Right ventricle myocardium inferior (tissue), 1 donor: ENCODE data around the gene CAPRIN2. TPM values are rescaled to one million over a fixed set of nuclear protein-coding genes. Genes with fewer than 3 reads are reported as not detected.
A peak's percentile ranks its signal among the peaks of the same experiment; 100 is the strongest.

Experiments
- ATAC-seq: fragments of 200-7000 bp; cut with Tn5 transposase; one replicate; pipeline ENCODE4 v1.9.1; 2020; ENCODE audit warnings: mild to moderate bottlenecking, moderate library complexity
- DNase-seq: peaks from one replicate; pipeline ENCODE4 v3.0.0; 2021; ENCODE audit errors: missing footprints
- intact Hi-C: fragments of 100-400 bp; cut with DNase I; formaldehyde crosslinking; loops from one replicate; pipeline ENCODE4 v1.11.0; 2022
- total RNA-seq: library from RNA; stranded (reverse); fragmentation: NEBNext Ultra II Directional; extraction: Animal tissue kit (Norgen Biotek cat#: 25700); gene quantifications from one replicate; pipeline ENCODE4 v1.2.1, GENCODE V29; 2021
- donor health status: DM: no; HTN: yes; CAD: no; lungs with severe emphysema.

CAPRIN2 gene
- total RNA-seq, 1 donor from 2014 or later: 23.2 TPM

GRCh38 chr12:30779178-30779577 lies 24.4 kb upstream of the CAPRIN2 start:
- DNase-seq (no peak), ATAC-seq (no peak)
- intact Hi-C loops: no loop called here

- no peak for ATAC-seq
- DNase-seq: no peak
Measured at GRCh38 chr12:30774599-30774998, 19.8 kb upstream of the CAPRIN2 start.

DNA sequence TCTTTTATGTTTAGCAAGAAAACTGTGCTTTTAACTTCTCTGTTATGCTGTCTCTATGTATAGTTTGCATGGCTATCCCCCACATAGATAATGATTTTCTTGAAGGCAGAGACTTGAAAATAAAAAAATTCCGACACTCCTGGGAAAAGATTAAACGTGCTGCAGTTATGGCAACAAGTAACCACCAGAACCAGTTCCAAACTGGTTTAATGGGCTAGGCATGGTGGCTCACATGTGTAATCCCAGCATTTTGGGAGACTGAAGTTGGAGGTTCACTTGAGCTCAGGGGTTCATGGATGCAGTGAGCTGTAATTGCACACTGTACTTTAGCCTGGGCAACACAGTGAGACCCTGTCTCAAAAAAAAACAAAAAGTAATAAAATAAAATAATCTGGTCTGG lies 15.1 kb upstream of the CAPRIN2 start:
- DNase-seq (no peak), ATAC-seq (no peak)
- intact Hi-C loops: no loop called here

More at GRCh38 chr12:30774599-30774998, 19.8 kb upstream of the CAPRIN2 start:
- intact Hi-C loops: no loop called here

DNA sequence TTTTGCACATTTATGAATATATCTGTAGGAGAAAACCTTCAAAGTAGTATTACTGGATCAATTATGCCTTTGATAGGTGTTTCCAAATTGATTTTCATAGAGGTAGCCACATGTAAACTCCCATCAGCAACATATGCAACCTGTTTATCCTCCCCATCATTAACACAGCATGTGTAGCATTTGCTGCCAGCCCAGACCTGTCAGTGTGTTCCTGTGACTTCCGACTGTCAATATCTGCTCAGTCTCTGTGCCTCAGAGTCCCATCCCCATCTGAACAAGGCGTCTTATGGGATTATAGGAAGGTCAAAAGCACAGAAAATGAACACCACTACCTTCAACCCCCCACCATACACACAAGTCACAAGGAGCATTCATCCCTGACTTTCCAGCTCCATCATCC lies 9.5 kb upstream of the CAPRIN2 start:
- ATAC-seq: no peak
- intact Hi-C loops: no loop called here
- no peak for DNase-seq

- intact Hi-C loops: no loop called here
- ATAC-seq: no peak
- no peak for DNase-seq
Measured at GRCh38 chr12:30763053-30763452, 8.3 kb upstream of the CAPRIN2 start.

GRCh38 chr12:30761730-30762129 lies 7.0 kb upstream of the CAPRIN2 start:
- DNase-seq (no peak), ATAC-seq (no peak)
- intact Hi-C loops: no loop called here

GRCh38 chr12:30757316-30757715 lies 2.6 kb upstream of the CAPRIN2 start:
- ATAC-seq: no peak
- intact Hi-C loops: no loop called here

GRCh38 chr12:30756074-30756473 lies 1.3 kb upstream of the CAPRIN2 start:
- intact Hi-C loops: no loop called here
- ATAC-seq: no peak
- no peak for DNase-seq

More at GRCh38 chr12:30757316-30757715, 2.6 kb upstream of the CAPRIN2 start:
- no peak for DNase-seq

- ATAC-seq: no peak
- intact Hi-C loops: loop anchor here (2.0 kb wide), 1 partner anchor 61 kb away; the partner anchor contains the start of gene IPO8
- no peak for DNase-seq
Measured at GRCh38 chr12:30755395-30755762, 628 bp upstream of the CAPRIN2 start.

DNA sequence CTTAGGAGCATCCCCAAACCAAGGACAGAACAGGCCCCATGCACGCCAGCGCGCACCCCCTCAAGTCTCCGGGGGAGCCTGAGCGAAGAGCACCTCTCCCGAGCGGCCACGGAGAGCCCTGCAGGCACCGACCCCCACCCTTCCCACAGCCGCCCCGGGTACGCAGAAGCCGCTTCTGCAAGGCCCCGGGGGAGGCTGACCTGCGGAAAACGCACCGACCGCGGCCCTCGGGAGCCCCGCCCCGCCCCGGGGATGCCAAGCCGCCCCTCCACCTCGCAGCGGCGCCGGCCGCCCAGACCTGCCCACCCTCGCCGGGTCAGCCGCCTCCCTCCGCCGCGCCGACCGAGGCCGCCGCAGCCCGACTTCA lies 385 bp downstream of the CAPRIN2 start:
- ATAC-seq: peak; percentile 0
- no peak for DNase-seq
- intact Hi-C loops: loop anchor here (2.0 kb wide), 1 partner anchor 60 kb away; the partner anchor contains the start of gene IPO8

DNA sequence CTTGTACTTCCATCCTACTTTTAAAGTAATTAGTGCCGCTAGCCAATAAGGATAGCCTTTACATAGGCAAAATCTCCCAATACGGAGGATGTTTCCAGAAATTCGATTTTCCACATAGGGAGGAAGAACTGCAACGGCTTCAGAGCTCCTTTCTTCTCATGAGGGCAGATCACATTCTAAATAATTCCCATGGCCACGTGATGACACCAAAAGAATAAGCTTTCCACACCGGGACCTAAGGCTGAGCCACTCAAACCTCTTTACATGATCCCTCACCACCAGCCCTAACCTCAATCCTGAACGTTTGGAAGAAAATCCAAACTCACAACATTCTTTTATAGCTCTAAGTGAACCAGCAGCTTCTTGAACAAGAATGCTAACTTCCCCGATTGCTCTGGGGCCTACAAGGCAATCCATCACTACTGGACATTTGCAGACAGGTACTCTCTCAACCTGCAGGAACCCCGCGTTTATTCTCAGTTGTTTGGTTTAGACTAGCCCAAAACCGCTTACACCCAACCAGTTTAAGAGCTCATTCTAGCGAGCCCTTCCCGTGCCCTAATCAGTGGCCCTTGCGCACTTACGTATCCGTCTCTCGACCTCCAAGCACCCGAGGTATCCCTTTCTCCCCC lies 884 bp downstream of the CAPRIN2 start:
- DNase-seq (no peak), ATAC-seq (no peak)
- intact Hi-C loops: loop anchor here (2.0 kb wide), 1 partner anchor 59 kb away; the partner anchor contains the start of gene IPO8

DNA sequence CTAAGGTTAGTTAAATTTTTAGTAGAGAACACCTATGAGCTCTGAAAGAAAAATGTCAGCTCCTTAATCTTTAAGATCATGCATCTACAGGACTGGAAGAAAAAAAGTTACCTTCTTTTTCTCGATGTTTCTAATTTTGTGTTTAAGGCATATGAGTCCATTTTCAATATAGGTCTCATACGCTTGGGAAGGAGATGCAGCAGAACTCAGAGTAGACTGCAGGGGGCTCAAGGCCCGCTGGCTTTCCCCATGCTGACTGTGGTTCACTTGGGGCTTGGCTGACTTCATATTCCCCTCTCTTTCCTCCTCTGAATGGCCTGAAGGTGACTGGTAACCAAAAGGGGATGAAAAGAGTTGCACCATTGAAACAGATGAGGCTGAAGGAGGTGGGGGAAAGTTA lies 1.5 kb downstream of the CAPRIN2 start:
- no peak for ATAC-seq
- intact Hi-C loops: no loop called here
- DNase-seq: no peak

DNA sequence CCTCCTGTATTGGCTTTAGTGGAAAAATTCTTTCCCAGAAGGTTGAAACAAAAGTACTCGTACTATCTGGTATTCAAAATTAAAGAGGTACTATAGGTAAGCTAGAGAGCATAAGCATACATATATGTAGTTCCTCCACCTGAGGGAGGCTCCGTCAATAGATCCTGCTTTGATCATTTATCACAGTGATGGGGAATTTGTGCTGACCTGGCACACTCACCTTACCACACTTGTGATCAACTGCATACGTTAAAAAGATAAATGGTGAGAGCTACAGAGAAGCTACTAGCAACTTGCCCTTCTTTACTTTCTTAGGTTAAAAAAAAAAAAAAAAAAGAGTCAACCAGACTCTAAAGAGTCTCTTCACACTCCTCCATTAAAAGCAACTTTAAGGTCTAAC lies 2.5 kb downstream of the CAPRIN2 start:
- intact Hi-C loops: no loop called here
- ATAC-seq: no peak
- DNase-seq: no peak

GRCh38 chr12:30748147-30748546 lies 6.6 kb downstream of the CAPRIN2 start:
- DNase-seq (no peak), ATAC-seq (no peak)
- intact Hi-C loops: no loop called here

GRCh38 chr12:30746190-30746589 lies 8.6 kb downstream of the CAPRIN2 start:
- DNase-seq (no peak), ATAC-seq (no peak)
- intact Hi-C loops: no loop called here

DNA sequence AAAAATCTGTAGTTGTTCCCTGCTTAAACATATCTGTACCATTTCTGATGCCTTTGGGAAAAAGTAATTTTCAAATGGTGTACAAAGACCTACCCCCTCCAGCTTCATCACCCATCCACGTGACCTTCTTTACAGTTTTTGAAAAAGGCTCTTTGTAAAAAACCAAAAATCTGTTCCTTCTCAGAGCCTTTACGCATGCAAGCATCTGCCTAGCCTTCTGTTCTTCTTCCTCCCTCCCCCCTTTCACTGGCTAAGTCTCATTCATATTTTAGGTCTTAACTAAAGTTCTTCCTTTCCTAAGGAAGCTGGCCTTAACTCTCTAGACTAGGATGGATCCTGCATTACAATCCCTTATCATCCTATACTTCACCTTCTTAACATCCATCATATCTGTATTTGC lies 10.4 kb downstream of the CAPRIN2 start:
- no peak for DNase-seq
- no peak for ATAC-seq
- intact Hi-C loops: no loop called here

DNA sequence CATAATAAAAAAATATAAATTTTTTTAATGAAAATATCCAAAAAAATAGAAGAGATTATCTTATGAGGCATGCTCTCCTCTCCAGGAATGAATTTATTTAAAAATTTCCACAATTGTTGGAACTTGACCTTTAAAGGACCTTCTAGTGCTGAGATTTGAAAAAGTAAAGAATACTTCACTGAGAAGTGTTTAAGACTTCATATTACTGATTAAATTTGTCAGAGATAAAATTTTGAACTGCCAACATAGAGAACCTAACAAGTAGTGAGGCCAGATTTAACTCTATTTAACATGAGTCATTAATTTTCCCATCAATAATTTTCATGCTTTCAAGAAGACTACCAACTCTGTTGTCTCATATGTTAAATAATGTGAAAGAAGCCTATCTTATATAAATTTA lies 14.5 kb downstream of the CAPRIN2 start:
- intact Hi-C loops: no loop called here
- no peak for DNase-seq
- no peak for ATAC-seq

DNA sequence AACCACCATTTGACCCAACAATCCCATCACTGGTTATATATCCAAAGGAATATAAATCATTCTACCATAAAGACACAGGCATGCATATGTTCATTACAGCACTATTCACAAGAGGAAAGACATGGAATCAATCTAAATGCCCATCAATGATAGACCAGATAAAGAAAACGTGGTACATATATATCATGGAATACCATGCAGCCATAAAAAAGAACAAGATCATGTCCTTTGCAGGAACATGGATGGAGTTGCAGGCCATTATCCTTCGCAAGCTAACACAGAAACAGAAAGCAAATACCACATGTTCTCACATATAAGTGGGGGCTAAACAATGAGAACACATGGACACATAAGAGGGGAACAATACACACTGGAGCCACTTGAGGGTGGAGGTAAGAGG lies 15.7 kb downstream of the CAPRIN2 start:
- intact Hi-C loops: no loop called here
- ATAC-seq: no peak
- DNase-seq: no peak

GRCh38 chr12:30732954-30733637 lies 21.7 kb downstream of the CAPRIN2 start:
- ATAC-seq (no peak), DNase-seq (no peak)
- intact Hi-C loops: no loop called here

DNA sequence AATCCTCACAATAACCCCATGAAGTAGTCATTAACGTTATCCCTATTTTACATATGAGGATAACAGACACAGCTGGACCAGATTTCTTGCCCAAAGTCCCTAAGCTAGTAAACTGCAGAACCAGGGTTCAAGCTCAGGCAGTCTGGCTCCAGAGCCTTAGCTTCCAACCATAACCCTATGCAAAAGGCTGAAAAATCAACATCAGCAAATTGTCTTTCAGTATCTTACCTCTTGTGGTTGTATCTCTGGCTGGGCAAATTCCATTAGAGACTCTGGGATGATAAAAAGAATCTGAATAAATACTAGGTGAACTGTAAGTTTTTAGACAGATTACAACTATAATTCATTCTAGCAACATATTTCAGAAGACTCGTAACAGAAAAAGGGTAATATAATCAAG lies 24.7 kb downstream of the CAPRIN2 start:
- DNase-seq: no peak
- no peak for ATAC-seq
- intact Hi-C loops: no loop called here

DNA sequence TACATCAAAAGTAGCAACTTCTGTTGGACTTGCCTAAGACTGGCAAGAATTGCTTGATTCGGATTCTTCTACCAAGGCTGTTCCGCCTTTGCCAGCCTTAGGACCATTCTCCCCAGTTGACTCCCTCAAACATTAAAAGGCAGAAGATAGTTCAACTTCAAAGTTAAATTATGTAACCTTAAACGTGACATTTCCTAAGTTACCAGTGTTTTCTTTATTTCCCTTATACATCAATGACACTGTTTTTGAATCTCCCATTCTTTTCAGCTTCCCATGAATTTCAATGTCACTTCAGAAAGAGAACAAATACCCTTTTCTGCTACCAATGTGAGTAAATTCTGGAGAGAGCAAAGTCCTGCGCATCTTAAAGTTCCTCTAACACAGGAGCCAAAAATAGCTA lies 25.2 kb downstream of the CAPRIN2 start:
- intact Hi-C loops: no loop called here
- DNase-seq: no peak
- ATAC-seq: no peak
